ENCODE measurements around the gene GJA10.

DNA sequence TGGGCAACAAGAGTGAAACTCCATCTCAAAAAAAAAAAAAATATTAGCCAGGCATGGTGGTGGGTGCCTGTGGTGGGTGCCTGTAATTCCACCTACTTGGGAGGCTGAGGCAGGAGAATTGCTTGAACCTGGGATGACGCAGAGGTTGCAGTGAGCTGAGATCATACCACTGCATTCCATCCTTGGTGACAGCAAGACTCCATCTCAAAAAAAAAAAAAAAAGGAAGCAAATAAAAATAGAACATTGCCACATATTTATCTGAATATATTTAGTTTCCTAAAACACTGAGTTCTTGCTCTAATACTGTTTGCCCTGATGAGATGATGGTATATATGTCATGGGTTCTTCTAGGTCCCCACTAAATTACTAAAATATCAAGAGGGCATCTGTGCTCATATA lies 36.2 kb upstream of the GJA10 start:
- TF ChIP-seq, protein P1, sequence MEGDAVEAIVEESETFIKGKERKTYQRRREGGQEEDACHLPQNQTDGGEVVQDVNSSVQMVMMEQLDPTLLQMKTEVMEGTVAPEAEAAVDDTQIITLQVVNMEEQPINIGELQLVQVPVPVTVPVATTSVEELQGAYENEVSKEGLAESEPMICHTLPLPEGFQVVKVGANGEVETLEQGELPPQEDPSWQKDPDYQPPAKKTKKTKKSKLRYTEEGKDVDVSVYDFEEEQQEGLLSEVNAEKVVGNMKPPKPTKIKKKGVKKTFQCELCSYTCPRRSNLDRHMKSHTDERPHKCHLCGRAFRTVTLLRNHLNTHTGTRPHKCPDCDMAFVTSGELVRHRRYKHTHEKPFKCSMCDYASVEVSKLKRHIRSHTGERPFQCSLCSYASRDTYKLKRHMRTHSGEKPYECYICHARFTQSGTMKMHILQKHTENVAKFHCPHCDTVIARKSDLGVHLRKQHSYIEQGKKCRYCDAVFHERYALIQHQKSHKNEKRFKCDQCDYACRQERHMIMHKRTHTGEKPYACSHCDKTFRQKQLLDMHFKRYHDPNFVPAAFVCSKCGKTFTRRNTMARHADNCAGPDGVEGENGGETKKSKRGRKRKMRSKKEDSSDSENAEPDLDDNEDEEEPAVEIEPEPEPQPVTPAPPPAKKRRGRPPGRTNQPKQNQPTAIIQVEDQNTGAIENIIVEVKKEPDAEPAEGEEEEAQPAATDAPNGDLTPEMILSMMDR (IDR thresholded peaks at IDR 0.05), result no peak
- TF ChIP-seq POLR2A (IDR thresholded peaks at IDR 0.05), result no peak

All from body of pancreas (tissue), 4 donors.